GM12878 (cell line): ENCODE measurements around the gene ZXDC. TPM values are rescaled to one million over a fixed set of nuclear protein-coding genes. Genes with fewer than 3 reads are reported as not detected.

Experiments
- ATAC-seq: fragments of 200-7000 bp; cut with Tn5 transposase; 3 replicates; pipeline ENCODE4 v1.9.1; 2020; ENCODE audit warnings: mild to moderate bottlenecking, moderate library complexity
- BruUV-seq: library from RNA; stranded (reverse); fragments of 400-500 nt; replicated peaks from 2 replicates; lab custom pipeline; 2021; lab: Mats Ljungman, UMichigan
- CTCF ChIA-PET: fragments of 300-600 bp; sonication (Branson Sonifier 250); formaldehyde crosslinking; extraction: SDS; loops from one replicate; lab custom pipeline; 2021; ENCODE audit warnings: inconsistent platforms; lab: Yijun Ruan, JAX
- POLR2A ChIA-PET: fragments of 350-600 bp; formaldehyde crosslinking; extraction: SDS; loops from one replicate; lab custom pipeline; 2021; ENCODE audit warnings: inconsistent platforms; lab: Charles Lee
- RAD21 ChIA-PET: fragments of 300-600 bp; sonication (Branson Sonifier 250); formaldehyde crosslinking; loops from one replicate; lab custom pipeline; 2023; ENCODE audit warnings: antibody characterized with exemption; ENCODE audit not compliant: unreplicated experiment; lab: Charles Lee
- SMC1A ChIA-PET: fragments of 300-600 bp; sonication (Branson Sonifier 250); formaldehyde crosslinking; loops from one replicate; lab custom pipeline; 2023; ENCODE audit not compliant: unreplicated experiment, uncharacterized antibody; lab: Charles Lee
- DNase-seq: peaks from one replicate; pipeline ENCODE4 v3.0.0-alpha.2; 2011; ENCODE audit warnings: low read depth, low spot score
- FAIRE-seq: peaks from 3 replicates; lab custom pipeline; 2011; peaks lifted over from hg19 to GRCh38; lab: Jason Lieb, UNC
- H2AFZ ChIP-seq: 2 replicates; pipeline ENCODE4 v1.6.0; 2011; ENCODE audit warnings: low read depth, low read length, control low read depth; ENCODE audit not compliant: control insufficient read depth
- H3K27ac ChIP-seq: 2 replicates; pipeline ENCODE4 v1.5.1; 2011; ENCODE audit warnings: control low read depth; ENCODE audit not compliant: control insufficient read depth, insufficient read depth
- H3K27me3 ChIP-seq, 2 experiments: replicated peaks in 1 of 2; 2 replicates each; pipeline versions ENCODE4 v1.6.0 to v1.6.1; 2011; ENCODE audit warnings: low read length in 1 of 2; ENCODE audit not compliant: control insufficient read depth in 2 of 2, insufficient read depth in 2 of 2
- H3K36me3 ChIP-seq, 2 experiments: 2 replicates each; pipeline ENCODE4 v1.5.1; 2011; ENCODE audit warnings: low read length in 1 of 2; ENCODE audit not compliant: control insufficient read depth in 2 of 2, insufficient read depth in 2 of 2
- H3K4me1 ChIP-seq: 2 replicates; pipeline ENCODE4 v1.6.1; 2011; ENCODE audit warnings: mild to moderate bottlenecking, low read length, moderate library complexity, mixed read lengths; ENCODE audit not compliant: control insufficient read depth, insufficient read depth
- H3K4me2 ChIP-seq: 2 replicates; pipeline ENCODE4 v1.6.0; 2011; ENCODE audit warnings: control low read depth; ENCODE audit not compliant: control insufficient read depth, insufficient read depth
- H3K4me3 ChIP-seq: fragments of 200-600 bp; sonication (generic); 2 replicates; pipeline ENCODE4 v1.5.1; 2016
- H3K79me2 ChIP-seq: 2 replicates; pipeline ENCODE4 v1.6.0; 2011; ENCODE audit warnings: low read length; ENCODE audit not compliant: control insufficient read depth, insufficient read depth
- H3K9ac ChIP-seq: 2 replicates; pipeline ENCODE4 v1.8.0; 2011; ENCODE audit warnings: low read length, control low read depth, mixed read lengths; ENCODE audit not compliant: control insufficient read depth, insufficient read depth
- H3K9me3 ChIP-seq: replicated peaks from 3 replicates; pipeline ENCODE4 v1.5.1; 2011; ENCODE audit warnings: mild to moderate bottlenecking, low read length; ENCODE audit not compliant: control insufficient read depth, insufficient read depth
- H4K20me1 ChIP-seq: 2 replicates; pipeline ENCODE4 v1.6.0; 2011; ENCODE audit not compliant: control insufficient read depth, insufficient read depth
- ATF2 ChIP-seq: IDR thresholded peaks from 2 replicates; pipeline ENCODE4 v1.6.1; 2012; ENCODE audit warnings: low read length, inconsistent platforms
- ATF7 ChIP-seq: fragments of 450-650 bp; IDR thresholded peaks from 2 replicates; pipeline ENCODE4 v1.6.1; 2016; ENCODE audit warnings: low read depth, mild to moderate bottlenecking
- CEBPB ChIP-seq, 2 experiments: fragments of 150-350 bp in 1 of 2; IDR thresholded peaks; 2 replicates each; pipeline ENCODE4 v1.6.1; 2012 to 2014; ENCODE audit warnings: low read depth in 2 of 2, low read length in 2 of 2, borderline replicate concordance in 1 of 2, inconsistent platforms in 1 of 2
- CHD4 ChIP-seq: fragments of 200-600 bp; sonication (generic); IDR thresholded peaks from 2 replicates; pipeline ENCODE4 v1.6.1; 2016; ENCODE audit warnings: mild to moderate bottlenecking
- HCFC1 ChIP-seq: fragments of 150-350 bp; IDR thresholded peaks from 2 replicates; pipeline ENCODE4 v1.6.1; 2014; ENCODE audit warnings: low read length
- HDGF ChIP-seq: fragments of 450-650 bp; IDR thresholded peaks from 2 replicates; pipeline ENCODE4 v1.6.1; 2016; ENCODE audit warnings: antibody characterized with exemption
- JUND ChIP-seq: IDR thresholded peaks from 2 replicates; pipeline ENCODE4 v1.6.1; 2012; ENCODE audit warnings: low read depth, mild to moderate bottlenecking, low read length, improper control_type of control experiment, moderate library complexity
- KAT2A ChIP-seq: conservative IDR thresholded peaks from 2 replicates; pipeline ENCODE4 v1.6.1; 2011; ENCODE audit warnings: low read depth, low read length; ENCODE audit not compliant: control insufficient read depth
- RAD21 ChIP-seq: IDR thresholded peaks from 2 replicates; pipeline ENCODE4 v1.6.1; 2011; ENCODE audit warnings: mild to moderate bottlenecking, low read depth, low read length, moderate library complexity; ENCODE audit not compliant: insufficient read depth
- RFX5 ChIP-seq: IDR thresholded peaks from 2 replicates; pipeline ENCODE4 v1.6.1; 2011; ENCODE audit warnings: low read depth, low read length, improper control_type of control experiment
- STAT1 ChIP-seq: fragments of 450-650 bp; conservative IDR thresholded peaks from 2 replicates; pipeline ENCODE4 v1.6.1; 2014; ENCODE audit warnings: antibody characterized with exemption, mild to moderate bottlenecking
- YY1 ChIP-seq: IDR thresholded peaks from 2 replicates; pipeline ENCODE4 v1.6.1; 2011; ENCODE audit warnings: low read depth, mild to moderate bottlenecking, low read length
- ZNF24 ChIP-seq: fragments of 450-650 bp; IDR thresholded peaks from 2 replicates; pipeline ENCODE4 v1.6.1; 2017; ENCODE audit warnings: antibody characterized with exemption, mild to moderate bottlenecking
- ZNF622 ChIP-seq: fragments of 450-650 bp; IDR thresholded peaks from 2 replicates; pipeline ENCODE4 v1.6.1; 2017; ENCODE audit warnings: mild to moderate bottlenecking, inconsistent platforms
- WGBS: methylation state at CpG from one replicate; pipeline ENCODE4 v1.1.6; 2016; ENCODE audit warnings: low lambda C conversion rate; ENCODE audit not compliant: insufficient replicate concordance, insufficient coverage; ENCODE audit errors: missing lambda C conversion rate; 5-methylcytosine and 5-hydroxymethylcytosine counted together
- in situ Hi-C: fragments of 300-500 bp; cut with MboI; formaldehyde crosslinking; loops from 9 replicates; pipeline ENCODE4 v1.14.3; 2018; ENCODE audit warnings: mixed read lengths
- intact Hi-C: fragments of 100-400 bp; cut with micrococcal nuclease; formaldehyde crosslinking; loops from one replicate; pipeline ENCODE4 v1.14.2; 2022; ENCODE audit not compliant: unreplicated experiment
- polyA plus RNA-seq, 11 experiments: library from polyadenylated mRNA; depleted of rRNA in 4 of 11; unstranded in 6 of 11; stranded (reverse) in 5 of 11; fragments of >200 nt; fragmentation: Nextera tagmentation in 4 of 11; fragmentation: Illumina TruSeq in 1 of 11; extraction: Ambion mirVana in 4 of 11; extraction: Trizol in 1 of 11; gene quantifications; 1 replicate in 1 of 11; 2 replicates in 10 of 11; pipeline versions ENCODE4 v1.2.1 to v1.2.3, GENCODE V29; 2011 to 2016; ENCODE audit warnings: inconsistent platforms in 2 of 11, missing spikeins in 2 of 11, low read depth in 1 of 11
- total RNA-seq, 4 experiments: library from RNA; depleted of rRNA in 3 of 4; stranded (reverse); fragments of >200 nt in 3 of 4; fragmentation: Illumina TruSeq in 1 of 4; extraction: Trizol in 1 of 4; gene quantifications; 2 replicates each; pipeline versions ENCODE4 v1.2.1 to v1.2.3, GENCODE V29; 2013 to 2021
- TF ChIP-seq, protein P1 (sequence below): IDR thresholded peaks from 2 replicates; pipeline ENCODE4 v1.6.1; 2011; ENCODE audit warnings: borderline replicate concordance, low read depth, mild to moderate bottlenecking, moderate library complexity, low read length; ENCODE audit not compliant: insufficient read depth, poor library complexity, severe bottlenecking
- TF ChIP-seq, protein P2 (sequence below): IDR thresholded peaks from 2 replicates; pipeline ENCODE4 v1.6.1; 2011; ENCODE audit warnings: low read depth, mild to moderate bottlenecking, low read length, moderate library complexity, borderline replicate concordance; ENCODE audit errors: extremely low read depth
- TF ChIP-seq, protein P3 (sequence below): fragments of 450-650 bp; IDR thresholded peaks from 2 replicates; pipeline ENCODE4 v1.6.1; 2017; ENCODE audit warnings: low read depth, mild to moderate bottlenecking, moderate library complexity
- TF ChIP-seq, protein P4 (sequence below): fragments of 450-650 bp; IDR thresholded peaks from 2 replicates; pipeline ENCODE4 v1.6.1; 2016; ENCODE audit warnings: mild to moderate bottlenecking

ZXDC gene
- total and polyA plus RNA-seq, 10 of the 15 experiments (the other 5 are each of a cell fraction or from before 2014, with no cell fraction given): 0.72 to 15.3 (median 8.5) TPM

GRCh38 chr3:126488185-126488584 is 12.5 kb upstream of the ZXDC start (continued):
- TF ChIP-seq CEBPB (IDR thresholded peaks at IDR 0.05; ENCODE audit: borderline replicate concordance in 1 of 2, low read depth in 2 of 2, low read length in 2 of 2) (no peak), RFX5 (no peak), STAT1 (no peak)
- TF ChIP-seq, protein P1, sequence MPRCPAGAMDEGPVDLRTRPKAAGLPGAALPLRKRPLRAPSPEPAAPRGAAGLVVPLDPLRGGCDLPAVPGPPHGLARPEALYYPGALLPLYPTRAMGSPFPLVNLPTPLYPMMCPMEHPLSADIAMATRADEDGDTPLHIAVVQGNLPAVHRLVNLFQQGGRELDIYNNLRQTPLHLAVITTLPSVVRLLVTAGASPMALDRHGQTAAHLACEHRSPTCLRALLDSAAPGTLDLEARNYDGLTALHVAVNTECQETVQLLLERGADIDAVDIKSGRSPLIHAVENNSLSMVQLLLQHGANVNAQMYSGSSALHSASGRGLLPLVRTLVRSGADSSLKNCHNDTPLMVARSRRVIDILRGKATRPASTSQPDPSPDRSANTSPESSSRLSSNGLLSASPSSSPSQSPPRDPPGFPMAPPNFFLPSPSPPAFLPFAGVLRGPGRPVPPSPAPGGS: no peak
- TF ChIP-seq, protein P2, sequence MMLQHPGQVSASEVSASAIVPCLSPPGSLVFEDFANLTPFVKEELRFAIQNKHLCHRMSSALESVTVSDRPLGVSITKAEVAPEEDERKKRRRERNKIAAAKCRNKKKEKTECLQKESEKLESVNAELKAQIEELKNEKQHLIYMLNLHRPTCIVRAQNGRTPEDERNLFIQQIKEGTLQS: no peak
- TF ChIP-seq, protein P3, sequence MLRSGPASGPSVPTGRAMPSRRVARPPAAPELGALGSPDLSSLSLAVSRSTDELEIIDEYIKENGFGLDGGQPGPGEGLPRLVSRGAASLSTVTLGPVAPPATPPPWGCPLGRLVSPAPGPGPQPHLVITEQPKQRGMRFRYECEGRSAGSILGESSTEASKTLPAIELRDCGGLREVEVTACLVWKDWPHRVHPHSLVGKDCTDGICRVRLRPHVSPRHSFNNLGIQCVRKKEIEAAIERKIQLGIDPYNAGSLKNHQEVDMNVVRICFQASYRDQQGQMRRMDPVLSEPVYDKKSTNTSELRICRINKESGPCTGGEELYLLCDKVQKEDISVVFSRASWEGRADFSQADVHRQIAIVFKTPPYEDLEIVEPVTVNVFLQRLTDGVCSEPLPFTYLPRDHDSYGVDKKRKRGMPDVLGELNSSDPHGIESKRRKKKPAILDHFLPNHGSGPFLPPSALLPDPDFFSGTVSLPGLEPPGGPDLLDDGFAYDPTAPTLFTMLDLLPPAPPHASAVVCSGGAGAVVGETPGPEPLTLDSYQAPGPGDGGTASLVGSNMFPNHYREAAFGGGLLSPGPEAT: no peak

GRCh38 chr3:126487151-126487771 is 11.6 kb upstream of the ZXDC start:
- Histone ChIP-seq H3K9ac (no peak overlapping the region), H2AFZ (no peak overlapping the region), H3K9me3 (no peaks in the 10 kb centered on the region), H3K36me3 (no peaks in the 10 kb centered on the region), H3K4me1 (no peaks in the 10 kb centered on the region), H3K27me3 (no peaks in the 10 kb centered on the region), H3K4me2 (no peak overlapping the region), H4K20me1 (no peaks in the 10 kb centered on the region), H3K4me3 (no peak overlapping the region), H3K27ac (no peak overlapping the region), H3K79me2 (no peaks in the 10 kb centered on the region)
- ChIA-PET POLR2A (no interaction called here), RAD21 (no interaction called here), SMC1A (no interaction called here), CTCF (no interaction called here)
- in situ Hi-C loops (no loop called here), intact Hi-C loops (no loop called here)
- FAIRE-seq (no peak), DNase-seq (no peak), ATAC-seq (peak; percentile 38; the same call in 2 of the 3 replicates)
- 41% methylated on average over 17 of the region's 17 CpGs for WGBS
- no TSS peak for BruUV-seq
- TF ChIP-seq, protein P4, sequence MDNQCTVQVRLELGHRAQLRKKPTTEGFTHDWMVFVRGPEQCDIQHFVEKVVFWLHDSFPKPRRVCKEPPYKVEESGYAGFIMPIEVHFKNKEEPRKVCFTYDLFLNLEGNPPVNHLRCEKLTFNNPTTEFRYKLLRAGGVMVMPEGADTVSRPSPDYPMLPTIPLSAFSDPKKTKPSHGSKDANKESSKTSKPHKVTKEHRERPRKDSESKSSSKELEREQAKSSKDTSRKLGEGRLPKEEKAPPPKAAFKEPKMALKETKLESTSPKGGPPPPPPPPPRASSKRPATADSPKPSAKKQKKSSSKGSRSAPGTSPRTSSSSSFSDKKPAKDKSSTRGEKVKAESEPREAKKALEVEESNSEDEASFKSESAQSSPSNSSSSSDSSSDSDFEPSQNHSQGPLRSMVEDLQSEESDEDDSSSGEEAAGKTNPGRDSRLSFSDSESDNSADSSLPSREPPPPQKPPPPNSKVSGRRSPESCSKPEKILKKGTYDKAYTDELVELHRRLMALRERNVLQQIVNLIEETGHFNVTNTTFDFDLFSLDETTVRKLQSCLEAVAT: no peak
- TF ChIP-seq HCFC1 (no peak), HDGF (no peak), JUND (no peak), ZNF622 (no peak), CHD4 (no peak), RAD21 (no peak), ATF7 (no peak), YY1 (no peak), KAT2A (no peak), ATF2 (no peak), ZNF24 (no peak)
